Naive thymus-derived CD4-positive, alpha-beta T cell (primary cell): Measurements from ENCODE around the gene HSFX4. TPM values are rescaled to one million over a fixed set of nuclear protein-coding genes. Genes with fewer than 3 reads are reported as not detected.
"Not testable (repeated sequence)": the region's sequence is repeated elsewhere in the genome, so short reads cannot be mapped to it uniquely, and the experiment has no call there.

Experiments used
- ATAC-seq: fragments of 150-1000 bp; cut with Tn5 transposase; 2 replicates; pipeline ENCODE4 v1.10.0; 2021; ENCODE audit warnings: mild to moderate bottlenecking, moderate library complexity
- CTCF ChIA-PET: fragments of 350-600 bp; sonication (Branson Sonifier 250); formaldehyde crosslinking; loops from one replicate; lab custom pipeline; 2021; ENCODE audit warnings: antibody characterized with exemption; lab: Charles Lee
- POLR2A ChIA-PET: fragments of 350-600 bp; sonication (Branson Sonifier 250); formaldehyde crosslinking; loops from one replicate; lab custom pipeline; 2021; ENCODE audit warnings: antibody characterized with exemption, inconsistent platforms; lab: Charles Lee
- DNase-seq, 9 donors: peaks; one replicate each; pipeline versions ENCODE4 v3.0.0 to v3.0.0-alpha.2; 2020 to 2022; ENCODE audit warnings: mixed read lengths in 1 of 9
- H3K27ac ChIP-seq: one replicate; pipeline ENCODE4 v1.7.0; 2013; ENCODE audit warnings: mild to moderate bottlenecking, low read depth, low read length, moderate library complexity
- H3K27me3 ChIP-seq, 2 donors: one replicate each; pipeline ENCODE4 v1.7.0; 2013; ENCODE audit warnings: low read length in 2 of 2, mild to moderate bottlenecking in 2 of 2, moderate library complexity in 2 of 2; ENCODE audit not compliant: control insufficient read depth in 2 of 2, insufficient read depth in 2 of 2
- H3K36me3 ChIP-seq, 3 experiments: 1 replicate in 2 of 3; 2 replicates in 1 of 3; pipeline ENCODE4 v1.7.0; 2013; ENCODE audit warnings: low read length in 3 of 3, mild to moderate bottlenecking in 3 of 3, moderate library complexity in 1 of 3; ENCODE audit not compliant: insufficient read depth in 3 of 3, control insufficient read depth in 2 of 3
- H3K4me1 ChIP-seq, 2 donors: one replicate each; pipeline ENCODE4 v1.7.0; 2013; ENCODE audit warnings: low read length in 2 of 2, mild to moderate bottlenecking in 2 of 2, moderate library complexity in 1 of 2; ENCODE audit not compliant: control insufficient read depth in 2 of 2, insufficient read depth in 2 of 2
- H3K4me3 ChIP-seq: 2 replicates; pipeline ENCODE4 v1.7.0; 2013; ENCODE audit warnings: mild to moderate bottlenecking, low read length
- H3K9me3 ChIP-seq, 3 experiments: 1 replicate in 2 of 3; 2 replicates in 1 of 3; pipeline ENCODE4 v1.7.0; 2013; ENCODE audit warnings: low read length in 3 of 3; ENCODE audit not compliant: control insufficient read depth in 2 of 3
- H3K27ac Mint-ChIP-seq, 9 donors: one replicate each; pipeline ENCODE4 v1.8.0; 2020 to 2022; ENCODE audit warnings: mixed read lengths in 9 of 9, mild to moderate bottlenecking in 8 of 9, moderate library complexity in 5 of 9, inconsistent platforms in 2 of 9
- H3K27me3 Mint-ChIP-seq, 5 donors: one replicate each; pipeline ENCODE4 v1.8.0; 2021 to 2022; ENCODE audit warnings: mixed read lengths in 5 of 5, mild to moderate bottlenecking in 1 of 5
- H3K36me3 Mint-ChIP-seq, 5 donors: one replicate each; pipeline ENCODE4 v1.8.0; 2020 to 2022; ENCODE audit warnings: mixed read lengths in 5 of 5, mild to moderate bottlenecking in 3 of 5, inconsistent platforms in 1 of 5
- H3K4me1 Mint-ChIP-seq, 7 donors: one replicate each; pipeline ENCODE4 v1.8.0; 2020 to 2022; ENCODE audit warnings: mixed read lengths in 7 of 7, mild to moderate bottlenecking in 3 of 7, inconsistent platforms in 1 of 7
- H3K4me3 Mint-ChIP-seq, 10 donors: one replicate each; pipeline ENCODE4 v1.8.0; 2020 to 2022; ENCODE audit warnings: mild to moderate bottlenecking in 10 of 10, mixed read lengths in 10 of 10, moderate library complexity in 6 of 10, inconsistent platforms in 2 of 10
- H3K9me3 Mint-ChIP-seq, 11 donors: one replicate each; pipeline ENCODE4 v1.8.0; 2020 to 2022; ENCODE audit warnings: mixed read lengths in 11 of 11, mild to moderate bottlenecking in 4 of 11, inconsistent platforms in 1 of 11, moderate library complexity in 1 of 11
- intact Hi-C, 2 donors: fragments of 100-400 bp; cut with micrococcal nuclease; formaldehyde crosslinking; loops; one replicate each; pipeline ENCODE4 v1.15.1; 2023
- polyA plus RNA-seq, 2 donors: library from polyadenylated mRNA; unstranded; fragments of 300-500 nt; fragmentation: Illumina TruSeq; gene quantifications; one replicate each; pipeline ENCODE4 v1.2.3, GENCODE V29; 2021
- total RNA-seq, 6 experiments: library from RNA in 5 of 6; stranded (reverse) in 5 of 6; gene quantifications; 1 replicate in 5 of 6; 2 replicates in 1 of 6; pipeline ENCODE4 v1.2.3 and lab custom pipeline; 2021 to 2026

HSFX4 gene
- total RNA-seq, result not detected
- polyA plus RNA-seq, result not detected
- total RNA-seq (lab: John Stamatoyannopoulos, UW), result not detected

DNA sequence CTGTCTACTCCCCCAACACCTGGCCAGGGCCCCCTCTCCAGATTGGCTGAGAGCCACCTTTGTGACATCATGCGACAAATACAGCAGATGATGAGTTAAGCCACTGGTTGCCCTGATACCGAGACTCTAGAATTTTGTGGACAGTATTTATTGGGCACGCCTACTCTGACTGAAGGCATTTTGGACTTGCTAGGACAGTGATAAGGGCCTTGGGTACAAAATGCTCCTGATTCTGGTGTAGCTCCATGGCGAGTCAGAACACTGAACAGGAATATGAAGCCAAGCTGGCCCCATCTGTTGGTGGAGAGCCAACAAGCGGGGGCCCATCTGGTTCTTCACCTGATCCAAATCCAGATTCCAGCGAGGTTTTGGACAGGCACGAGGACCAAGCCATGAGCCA is at the start of gene HSFX4:
Gene HSFX4 (plus strand): TSS at position 174 of the 400 bp plus-strand sequence. CDS start 72 bp downstream, at position 246.
- H3K4me1 ChIP-seq, ATAC-seq, CTCF ChIA-PET, H3K36me3 Mint-ChIP-seq, POLR2A ChIA-PET, H3K4me3 ChIP-seq, H3K27ac ChIP-seq, DNase-seq, H3K9me3 ChIP-seq, H3K9me3 Mint-ChIP-seq, H3K4me1 Mint-ChIP-seq, H3K36me3 ChIP-seq, intact Hi-C loops, H3K27me3 Mint-ChIP-seq, H3K27me3 ChIP-seq: not testable (repeated sequence)
- Mint-ChIP-seq H3K4me3 (peak within 1 kb of the TSS in 1 of 10 donors; percentile 48), H3K27ac (peak within 1 kb of the TSS in 1 of 9 donors; percentile 82)

DNA sequence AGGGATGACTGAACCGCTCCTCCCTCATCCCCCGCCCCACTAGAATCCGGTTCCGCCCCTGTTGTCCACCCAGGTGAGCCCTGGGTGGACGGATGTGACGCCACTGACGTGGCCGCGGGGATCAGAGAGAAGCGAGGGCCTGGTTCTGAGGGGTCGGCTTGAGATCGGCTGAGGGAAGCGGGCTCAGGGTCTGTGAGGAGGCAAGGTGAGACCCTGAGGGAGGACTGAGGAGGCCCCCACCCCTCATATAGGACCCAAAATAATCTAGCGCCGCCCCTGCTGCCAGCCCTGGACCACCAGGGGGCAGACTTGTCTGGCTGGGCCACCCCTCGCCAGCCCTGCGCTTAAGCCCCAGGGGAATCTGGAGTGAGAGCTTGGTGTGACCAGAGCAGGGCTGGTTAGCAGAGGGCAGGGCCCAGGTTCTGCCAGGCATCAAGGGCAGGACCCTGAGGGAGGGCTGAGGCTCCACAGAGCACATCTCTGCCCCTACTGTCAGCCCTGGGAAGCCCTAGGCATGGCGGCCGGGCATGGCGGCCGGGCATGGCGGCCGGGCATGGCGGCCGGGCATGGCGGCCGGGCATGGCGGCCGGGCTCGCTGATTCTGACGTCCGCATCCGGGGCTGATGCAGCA is 48.2 kb upstream of the HSFX4 start, which contains the start of gene MAGEA8:
Gene MAGEA8 (plus strand): TSS at position 103 of the 631 bp plus-strand sequence. CDS start 3,090 bp downstream, outside the sequence.
- intact Hi-C loops, result no loop called here
- H3K4me3 Mint-ChIP-seq, result no peak within 1 kb of the TSS
- Histone ChIP-seq H3K36me3 (no peaks in the 10 kb centered on the region), H3K27ac (no peak within 1 kb of the TSS), H3K4me1 (no peaks in the 10 kb centered on the region), H3K27me3 (no peaks in the 10 kb centered on the region), H3K4me3 (no peak within 1 kb of the TSS), H3K9me3 (no peaks in the 10 kb centered on the region)
- DNase-seq (peak in 1 of 9 donors; percentile 28), ATAC-seq (no peak)
- H3K27ac Mint-ChIP-seq, result no peak within 1 kb of the TSS
- H3K9me3 Mint-ChIP-seq, result no peaks in the 10 kb centered on the region
- ChIA-PET CTCF (no interaction called here), POLR2A (no interaction called here)
- H3K27me3 Mint-ChIP-seq, result peaks cover 0 to 22% (median 0%) of the 10 kb centered on the region in 5 donors
- peaks cover 0 to 8% (median 0%) of the 10 kb centered on the region in 7 donors for H3K4me1 Mint-ChIP-seq
- H3K36me3 Mint-ChIP-seq, result no peaks in the 10 kb centered on the region

DNA sequence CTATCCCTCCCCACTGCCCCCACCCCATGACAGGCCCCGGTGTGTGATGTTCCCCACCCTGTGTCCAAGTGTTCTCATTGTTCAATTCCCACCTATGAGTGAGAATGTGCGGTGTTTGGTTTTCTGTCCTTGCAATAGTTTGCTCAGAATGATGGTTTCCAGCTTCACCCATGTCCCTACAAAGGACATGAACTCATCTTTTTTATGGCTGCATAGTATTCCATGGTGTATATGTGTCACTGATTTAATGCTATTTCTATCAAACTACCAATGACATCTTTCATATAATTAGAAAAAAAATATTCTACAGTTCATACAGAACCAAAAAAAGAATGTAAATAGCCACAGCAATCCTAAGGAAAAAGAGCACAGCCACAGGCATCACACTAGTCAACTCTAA is 38.5 kb upstream of the HSFX4 start:
- H3K4me3 Mint-ChIP-seq, H3K27ac ChIP-seq, H3K9me3 Mint-ChIP-seq, intact Hi-C loops, ATAC-seq, H3K9me3 ChIP-seq, H3K4me1 Mint-ChIP-seq, CTCF ChIA-PET, H3K36me3 ChIP-seq, H3K27me3 Mint-ChIP-seq, H3K27ac Mint-ChIP-seq, DNase-seq, POLR2A ChIA-PET, H3K36me3 Mint-ChIP-seq, H3K4me3 ChIP-seq, H3K4me1 ChIP-seq, H3K27me3 ChIP-seq: not testable (repeated sequence)

GRCh38 chrX:149898554-149898953 is 30.8 kb upstream of the HSFX4 start:
- intact Hi-C loops, result no loop called here
- H3K9me3 ChIP-seq, result no peaks in the 10 kb centered on the region
- H3K27ac Mint-ChIP-seq, result no peak overlapping the region
- H3K27me3 ChIP-seq, result no peaks in the 10 kb centered on the region
- H3K4me3 ChIP-seq, result no peak overlapping the region
- H3K9me3 Mint-ChIP-seq, result peaks cover 0 to 6% (median 0%) of the 10 kb centered on the region in 11 donors
- H3K27ac ChIP-seq, result no peak overlapping the region
- peaks cover 0 to 7% (median 0%) of the 10 kb centered on the region in 7 donors for H3K4me1 Mint-ChIP-seq
- no peak for DNase-seq
- H3K27me3 Mint-ChIP-seq, result peaks cover 0 to 13% (median 3%) of the 10 kb centered on the region in 5 donors
- H3K36me3 Mint-ChIP-seq, result peaks cover 0 to 9% (median 0%) of the 10 kb centered on the region in 5 donors
- ATAC-seq, result no peak
- ChIA-PET POLR2A (no interaction called here), CTCF (interaction anchor here (0.5 kb wide), 1 partner anchor 1537 kb away, joined by 3 read pairs; no protein-coding TSS in a partner anchor)
- no peaks in the 10 kb centered on the region for H3K4me1 ChIP-seq
- no peak overlapping the region for H3K4me3 Mint-ChIP-seq
- no peaks in the 10 kb centered on the region for H3K36me3 ChIP-seq

- no peak overlapping the region for H3K27ac ChIP-seq
- peaks cover 0 to 11% (median 0%) of the 10 kb centered on the region in 7 donors for H3K4me1 Mint-ChIP-seq
- H3K27ac Mint-ChIP-seq, result peak overlapping the region in 1 of 9 donors; percentile 79
- CTCF ChIA-PET, result no interaction called here
- no peaks in the 10 kb centered on the region for H3K4me1 ChIP-seq
- POLR2A ChIA-PET, result no interaction called here
- no peak for DNase-seq
- no peak overlapping the region for H3K4me3 ChIP-seq
- peak overlapping the region in 2 of 10 donors; percentile 40 to 72 for H3K4me3 Mint-ChIP-seq
- no peak for ATAC-seq
- peaks cover 0 to 2% (median 0%) of the 10 kb centered on the region in 5 donors for H3K36me3 Mint-ChIP-seq
- H3K27me3 ChIP-seq, result no peaks in the 10 kb centered on the region
- H3K9me3 ChIP-seq, result no peaks in the 10 kb centered on the region
- intact Hi-C loops, result no loop called here
- H3K36me3 ChIP-seq, result no peaks in the 10 kb centered on the region
- peaks cover 0 to 3% (median under 1%) of the 10 kb centered on the region in 5 donors for H3K27me3 Mint-ChIP-seq
- H3K9me3 Mint-ChIP-seq, result peaks cover 0 to 17% (median 0%) of the 10 kb centered on the region in 11 donors
Measured at GRCh38 chrX:149903889-149904748, 25.3 kb upstream of the HSFX4 start.

DNA sequence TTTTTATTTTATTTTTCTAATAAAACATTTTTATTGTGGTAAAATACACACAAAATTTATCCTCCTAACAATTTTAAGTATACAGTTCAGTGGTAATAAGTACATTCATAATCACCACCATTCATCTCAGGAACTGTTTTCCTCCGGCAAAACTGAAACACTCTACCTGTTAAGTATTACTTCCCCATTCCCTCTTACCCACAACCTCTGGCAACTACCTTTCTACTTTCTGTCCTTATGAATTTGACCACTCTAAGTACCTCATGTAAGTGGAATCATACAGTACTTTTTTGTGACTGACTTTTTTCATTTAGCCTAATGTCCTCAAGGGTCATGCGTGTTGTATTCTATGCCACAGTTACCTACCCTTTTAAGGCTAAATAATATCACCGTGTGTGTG is 21.1 kb upstream of the HSFX4 start:
- Histone ChIP-seq H3K9me3 (no peaks in the 10 kb centered on the region), H3K27me3 (no peaks in the 10 kb centered on the region), H3K27ac (no peak overlapping the region), H3K4me1 (no peaks in the 10 kb centered on the region), H3K4me3 (no peak overlapping the region), H3K36me3 (no peaks in the 10 kb centered on the region)
- Mint-ChIP-seq H3K9me3 (peaks cover 0 to 25% (median 4%) of the 10 kb centered on the region in 11 donors), H3K27me3 (peaks cover 0 to 2% (median 0%) of the 10 kb centered on the region in 5 donors), H3K4me3 (no peak overlapping the region), H3K4me1 (peaks cover 0 to 15% (median 0%) of the 10 kb centered on the region in 7 donors), H3K36me3 (peaks cover 0 to 4% (median 0%) of the 10 kb centered on the region in 5 donors), H3K27ac (no peak overlapping the region)
- intact Hi-C loops, result no loop called here
- DNase-seq (no peak), ATAC-seq (no peak)
- CTCF ChIA-PET, result no interaction called here
- POLR2A ChIA-PET, result interaction anchor here (0.7 kb wide), 1 partner anchor 12 kb away, joined by 3 read pairs; no protein-coding TSS in a partner anchor
